K562 (cell line): Measurements from ENCODE around the gene C20orf96. TPM values are rescaled to one million over a fixed set of nuclear protein-coding genes. Genes with fewer than 3 reads are reported as not detected.
"Not testable (repeated sequence)": the region's sequence is repeated elsewhere in the genome, so short reads cannot be mapped to it uniquely, and the experiment has no call there.

Experiments
- ATAC-seq: fragments of 200-7000 bp; cut with Tn5 transposase; 3 replicates; pipeline ENCODE4 v1.9.1; 2020; ENCODE audit warnings: moderate library complexity
- BruUV-seq: library from RNA; stranded (reverse); fragments of 400-500 nt; replicated peaks from 2 replicates; lab custom pipeline; 2021; lab: Mats Ljungman, UMichigan
- CTCF ChIA-PET: fragments of 300-600 bp; formaldehyde crosslinking; extraction: SDS; loops from one replicate; lab custom pipeline; 2021; ENCODE audit warnings: low intra/inter-chr PET ratio; lab: Yijun Ruan, JAX
- POLR2A ChIA-PET: fragments of 300-600, 350-650 bp; sonication (Branson Sonifier 250); formaldehyde crosslinking; extraction: SDS; loops from one replicate; lab custom pipeline; 2021; ENCODE audit warnings: antibody characterized with exemption, inconsistent platforms; lab: Yijun Ruan, JAX
- DNase-seq, 4 experiments: peaks; one replicate each; pipeline versions ENCODE4 v3.0.0 to v3.0.0-alpha.2; 2011 to 2018; ENCODE audit warnings: low spot score in 3 of 4, mixed read lengths in 3 of 4; ENCODE audit errors: extremely low read depth in 1 of 4
- FAIRE-seq: peaks from 2 replicates; lab custom pipeline; 2011; peaks lifted over from hg19 to GRCh38; lab: Jason Lieb, UNC
- H2AFZ ChIP-seq: 2 replicates; pipeline ENCODE4 v1.6.0; 2011; ENCODE audit warnings: low read depth, low read length, control low read depth, inconsistent platforms
- H3K27ac ChIP-seq: fragments of 200-600 bp; 3 replicates; pipeline ENCODE4 v1.8.0; 2011; ENCODE audit warnings: low read depth, mild to moderate bottlenecking, control low read depth, inconsistent platforms, low read length, moderate library complexity, mixed read lengths; ENCODE audit errors: extremely low read depth
- H3K27me3 ChIP-seq, 2 experiments: fragments of 300-600 bp in 1 of 2; 2 replicates in 1 of 2; 3 replicates in 1 of 2; pipeline versions ENCODE4 v1.6.0 to v1.8.0; 2011; ENCODE audit warnings: inconsistent platforms in 2 of 2, low read length in 2 of 2, mild to moderate bottlenecking in 1 of 2, mixed read lengths in 1 of 2, moderate library complexity in 1 of 2; ENCODE audit not compliant: control insufficient read depth in 2 of 2, insufficient read depth in 2 of 2
- H3K36me3 ChIP-seq: fragments of 300-600 bp; 3 replicates; pipeline ENCODE4 v1.8.0; 2011; ENCODE audit warnings: mild to moderate bottlenecking, low read length, inconsistent platforms; ENCODE audit not compliant: control insufficient read depth, insufficient read depth
- H3K4me1 ChIP-seq, 2 experiments: fragments of 200-600 bp in 1 of 2; replicated peaks in 1 of 2; 2 replicates in 1 of 2; 3 replicates in 1 of 2; pipeline versions ENCODE4 v1.5.1 to v1.8.0; 2011; ENCODE audit warnings: inconsistent platforms in 2 of 2, low read length in 2 of 2, mild to moderate bottlenecking in 1 of 2, mixed read lengths in 1 of 2, moderate library complexity in 1 of 2; ENCODE audit not compliant: control insufficient read depth in 2 of 2, insufficient read depth in 2 of 2
- H3K4me2 ChIP-seq: 2 replicates; pipeline ENCODE4 v1.6.1; 2011; ENCODE audit warnings: low read length, control low read depth, inconsistent platforms, mixed read lengths; ENCODE audit not compliant: insufficient read depth
- H3K4me3 ChIP-seq: fragments of 200-600 bp; sonication (generic), shearing (Covaris generic); 2 replicates; pipeline ENCODE4 v1.5.1; 2016; ENCODE audit warnings: control low read depth, inconsistent platforms
- H3K79me2 ChIP-seq: fragments of 200-600 bp; 3 replicates; pipeline ENCODE4 v1.8.0; 2011; ENCODE audit warnings: low read length, inconsistent platforms; ENCODE audit not compliant: control insufficient read depth, insufficient read depth
- H3K9ac ChIP-seq, 2 experiments: 2 replicates each; pipeline versions ENCODE4 v1.6.0 to v1.6.1; 2011; ENCODE audit warnings: low read depth in 2 of 2, low read length in 2 of 2, control low read depth in 1 of 2, inconsistent platforms in 1 of 2, mild to moderate bottlenecking in 1 of 2, mixed read lengths in 1 of 2; ENCODE audit not compliant: insufficient read depth in 1 of 2
- H3K9me1 ChIP-seq: one replicate; pipeline ENCODE4 v1.6.0; 2011; ENCODE audit warnings: inconsistent platforms, mild to moderate bottlenecking, low read length, moderate library complexity; ENCODE audit not compliant: control insufficient read depth, insufficient read depth
- H3K9me3 ChIP-seq: replicated peaks from 2 replicates; pipeline ENCODE4 v1.5.1; 2011; ENCODE audit warnings: low read depth, low read length, inconsistent platforms; ENCODE audit not compliant: control insufficient read depth, insufficient read depth
- H4K20me1 ChIP-seq: replicated peaks from 2 replicates; pipeline ENCODE4 v1.6.1; 2011; ENCODE audit warnings: low read length, inconsistent platforms, mixed read lengths; ENCODE audit not compliant: control insufficient read depth, insufficient read depth
- ZC3H11A ChIP-seq: IDR thresholded peaks from 2 replicates; pipeline ENCODE4 v1.6.1; 2012; ENCODE audit warnings: low read depth, low read length, improper control_type of control experiment
- ZNF146 ChIP-seq: IDR thresholded peaks from one replicate; pipeline ENCODE4 v1.6.1; 2018; ENCODE audit warnings: missing compliant biosample characterization; ENCODE audit not compliant: unreplicated experiment
- WGBS: fragments of 100-300 bp; shearing (Covaris generic); methylation state at CpG from one replicate; pipeline ENCODE4 v1.1.6; 2016; ENCODE audit warnings: low coverage, mixed read lengths; ENCODE audit not compliant: insufficient coverage; ENCODE audit errors: missing lambda C conversion rate; 5-methylcytosine and 5-hydroxymethylcytosine counted together
- in situ Hi-C: fragments of 300-500 bp; cut with MboI; formaldehyde crosslinking; loops from 4 replicates; pipeline ENCODE4 v1.15.0; 2018; ENCODE audit warnings: inconsistent platforms, mixed read lengths
- intact Hi-C: fragments of 100-400 bp; cut with micrococcal nuclease; formaldehyde crosslinking; loops from 2 replicates; pipeline ENCODE4 v1.14.2; 2022
- polyA plus RNA-seq, 8 experiments: library from polyadenylated mRNA; depleted of rRNA in 4 of 8; stranded (reverse) in 5 of 8; unstranded in 3 of 8; fragments of >200 nt; fragmentation: Nextera tagmentation in 2 of 8; fragmentation: Illumina TruSeq in 1 of 8; extraction: Ambion mirVana in 2 of 8; extraction: Trizol in 1 of 8; gene quantifications; 2 replicates each; pipeline versions ENCODE4 v1.2.1 to v1.2.3, GENCODE V29; 2011 to 2014; ENCODE audit warnings: inconsistent platforms in 1 of 8, missing spikeins in 1 of 8
- total RNA-seq, 7 experiments: library from RNA; depleted of rRNA in 6 of 7; stranded (reverse); fragments of >200 nt in 6 of 7; fragmentation: Illumina TruSeq in 2 of 7; extraction: Trizol in 2 of 7; gene quantifications; 2 replicates each; pipeline versions ENCODE4 v1.2.1 to v1.2.3, GENCODE V29; 2011 to 2021; ENCODE audit warnings: low replicate concordance in 1 of 7

Gene C20orf96
- total and polyA plus RNA-seq, 9 of the 15 experiments (the other 6 are each of a cell fraction or from before 2014, with no cell fraction given): 1.7 to 11.7 (median 4.2) TPM

DNA sequence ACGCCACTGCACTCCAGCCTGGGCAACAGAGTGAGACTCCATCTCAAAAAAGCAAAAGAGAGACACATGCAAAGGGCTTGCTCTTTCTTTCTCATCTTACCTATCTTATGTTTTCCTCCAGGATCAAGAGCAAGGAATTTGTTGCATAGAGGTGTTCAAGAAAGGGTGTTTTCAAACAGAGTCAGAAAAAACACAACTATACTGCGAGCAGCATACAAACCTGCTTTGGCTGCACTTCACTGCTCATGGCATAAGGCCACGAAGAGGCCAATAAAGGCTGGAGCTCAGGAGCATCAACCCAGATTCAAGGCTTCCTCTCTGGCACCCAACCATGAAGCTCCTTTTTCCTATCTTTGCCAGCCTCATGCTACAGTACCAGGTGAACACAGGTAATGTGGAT, 63.6 kb downstream of the C20orf96 start, which contains the start of gene DEFB129:
Gene DEFB129, plus strand, starts transcription at position 301 of the 400 bp plus-strand sequence. Its CDS starts 31 bp downstream, at position 332.
- no peak for ATAC-seq
- Histone ChIP-seq H3K4me1 (no peaks in the 10 kb centered on the region; a peak in 1 of 5 replicates), H3K79me2 (no peaks in the 10 kb centered on the region), H3K36me3 (no peaks in the 10 kb centered on the region), H3K9me3 (no peaks in the 10 kb centered on the region), H2AFZ (0 out of 2 replicates have a peak within 1 kb of the TSS, but pooled peaks have one; percentile 8)
- no TSS peak for BruUV-seq
- FAIRE-seq: no peak
- WGBS: 24% methylated on average over 3 of the region's 3 CpGs
- TF ChIP-seq ZC3H11A: no peak
- TF ChIP-seq, all 486 proteins: peak for 0
- H3K9me1 ChIP-seq: no peaks in the 10 kb centered on the region
- H3K27me3 ChIP-seq: no peaks in the 10 kb centered on the region
- intact Hi-C loops: no loop called here
- H4K20me1 ChIP-seq: no peaks in the 10 kb centered on the region
- ChIA-PET CTCF (no interaction called here), POLR2A (interaction anchor here (0.9 to 1.0 kb wide), 3 partner anchors 11 to 71 kb away, joined by 3 to 4 read pairs (median 3); no protein-coding TSS in a partner anchor)
- no peak for DNase-seq
- in situ Hi-C loops: no loop called here
- no peak within 1 kb of the TSS for H3K9ac ChIP-seq
- no peak within 1 kb of the TSS for H3K4me3 ChIP-seq
- no peak within 1 kb of the TSS for H3K4me2 ChIP-seq
- no peak within 1 kb of the TSS for H3K27ac ChIP-seq

DNA sequence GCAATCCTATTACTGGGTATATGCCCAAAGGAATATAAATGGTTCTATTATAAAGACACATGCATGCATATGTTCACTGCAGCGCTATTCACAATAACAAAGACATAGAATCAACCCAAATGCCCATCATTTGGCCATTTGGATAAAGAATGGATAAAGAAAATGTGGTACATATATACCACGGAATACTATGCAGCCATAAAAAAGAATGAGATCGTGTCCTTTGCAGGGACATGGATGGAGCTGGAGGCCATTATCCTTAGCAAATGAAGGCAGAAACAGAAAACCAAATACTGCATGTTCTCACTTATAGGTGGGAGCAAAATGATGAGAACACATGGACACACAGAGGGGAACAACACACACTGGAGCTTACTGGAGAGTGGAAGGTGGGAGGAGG, 64.7 kb downstream of the C20orf96 start:
- H3K36me3 ChIP-seq, H3K9me3 ChIP-seq, CTCF ChIA-PET, H4K20me1 ChIP-seq, H3K4me2 ChIP-seq, H2AFZ ChIP-seq, H3K27me3 ChIP-seq, H3K4me3 ChIP-seq, ATAC-seq, DNase-seq, intact Hi-C loops, BruUV-seq, H3K79me2 ChIP-seq, in situ Hi-C loops, H3K4me1 ChIP-seq, H3K27ac ChIP-seq, H3K9me1 ChIP-seq, FAIRE-seq, H3K9ac ChIP-seq: not testable (repeated sequence)
- WGBS: 0% methylated on average over 3 of the region's 3 CpGs
- peak; percentile 46 for TF ChIP-seq ZNF146 (CRISPR knock-in tag)
- POLR2A ChIA-PET: interaction anchor here (1.6 kb wide), 1 partner anchor 12 kb away, joined by 5 read pairs; no protein-coding TSS in a partner anchor
